K562 (cell line): ENCODE measurements around the gene NEU1. TPM values are rescaled to one million over a fixed set of nuclear protein-coding genes. Genes with fewer than 3 reads are reported as not detected.

Experiments
- ARID3A ChIP-seq: IDR thresholded peaks from 2 replicates; pipeline ENCODE4 v1.6.1; 2012; ENCODE audit warnings: low read depth, low read length, improper control_type of control experiment, borderline replicate concordance
- BACH1 ChIP-seq: fragments of 200-800 bp; sonication (Bioruptor generic); IDR thresholded peaks from 2 replicates; pipeline ENCODE4 v1.6.1; 2016; ENCODE audit warnings: missing genetic modification characterization, missing compliant biosample characterization
- C11orf30 ChIP-seq: fragments of 450-650 bp; IDR thresholded peaks from 2 replicates; pipeline ENCODE4 v1.6.1; 2016; ENCODE audit warnings: low read depth, mild to moderate bottlenecking
- CBX8 ChIP-seq: fragments of 200-600 bp; sonication (generic); IDR thresholded peaks from 2 replicates; pipeline ENCODE4 v1.6.1; 2012; ENCODE audit warnings: borderline replicate concordance, mixed run types, low read depth, mild to moderate bottlenecking, moderate library complexity, mixed read lengths, low read length, control low read depth, inconsistent platforms; ENCODE audit not compliant: poor library complexity, severe bottlenecking; ENCODE audit errors: extremely low read depth
- GATA2 ChIP-seq: sonication (generic); formaldehyde crosslinking; IDR thresholded peaks from 2 replicates; pipeline ENCODE4 v1.4.0; 2020; ENCODE audit warnings: mild to moderate bottlenecking, missing genetic modification reagents
- HNRNPLL ChIP-seq: fragments of 200-400 bp; formaldehyde crosslinking; IDR thresholded peaks from 2 replicates; pipeline ENCODE4 v1.6.1; 2017; ENCODE audit warnings: low read length, low read depth, mild to moderate bottlenecking; ENCODE audit not compliant: poor library complexity, severe bottlenecking
- MXI1 ChIP-seq: IDR thresholded peaks from 2 replicates; pipeline ENCODE4 v1.6.1; 2011; ENCODE audit warnings: low read depth, mild to moderate bottlenecking, improper control_type of control experiment, low read length
- PBX2 ChIP-seq, 2 experiments: IDR thresholded peaks in 1 of 2; conservative IDR thresholded peaks in 1 of 2; 2 replicates each; pipeline ENCODE4 v1.6.1; 2016; ENCODE audit warnings: low read depth in 2 of 2, mild to moderate bottlenecking in 1 of 2, missing compliant biosample characterization in 1 of 2, missing genetic modification characterization in 1 of 2, moderate library complexity in 1 of 2
- POLR2AphosphoS2 ChIP-seq: IDR thresholded peaks from 2 replicates; pipeline ENCODE4 v1.6.1; 2012; ENCODE audit warnings: low read length, improper control_type of control experiment
- PTRF ChIP-seq: fragments of 450-650 bp; IDR thresholded peaks from 2 replicates; pipeline ENCODE4 v1.6.1; 2016; ENCODE audit warnings: mild to moderate bottlenecking, missing genetic modification characterization, missing compliant biosample characterization
- RFX5 ChIP-seq: IDR thresholded peaks from 2 replicates; pipeline ENCODE4 v1.6.1; 2011; ENCODE audit warnings: low read depth, mild to moderate bottlenecking, improper control_type of control experiment, low read length
- TSHZ1 ChIP-seq: fragments of 250-450 bp; sonication (Bioruptor Pico); IDR thresholded peaks from 2 replicates; pipeline ENCODE4 v1.4.0; 2020; ENCODE audit warnings: mild to moderate bottlenecking, moderate library complexity
- XRCC4 ChIP-seq: IDR thresholded peaks from one replicate; pipeline ENCODE4 v1.6.1; 2011; ENCODE audit not compliant: insufficient read depth, insufficient read length; ENCODE audit errors: extremely low read depth
- ZFX ChIP-seq: sonication (generic); formaldehyde crosslinking; IDR thresholded peaks from 2 replicates; pipeline ENCODE4 v1.8.0; 2022; ENCODE audit warnings: mild to moderate bottlenecking, missing genetic modification reagents, moderate library complexity
- ZNF143 ChIP-seq: sonication (generic); formaldehyde crosslinking; IDR thresholded peaks from 2 replicates; pipeline ENCODE4 v1.9.0; 2022; ENCODE audit warnings: mild to moderate bottlenecking, missing genetic modification reagents
- ZNF263 ChIP-seq: sonication (generic); formaldehyde crosslinking; IDR thresholded peaks from 2 replicates; pipeline ENCODE4 v1.8.0; 2022; ENCODE audit warnings: mild to moderate bottlenecking, missing genetic modification reagents, borderline replicate concordance
- ZNF79 ChIP-seq: fragments of 250-450 bp; sonication (Bioruptor Pico); IDR thresholded peaks from 2 replicates; pipeline ENCODE4 v1.4.0; 2020; ENCODE audit warnings: low read depth, mild to moderate bottlenecking, moderate library complexity
- polyA plus RNA-seq, 8 experiments: library from polyadenylated mRNA; depleted of rRNA in 4 of 8; stranded (reverse) in 5 of 8; unstranded in 3 of 8; fragments of >200 nt; fragmentation: Nextera tagmentation in 2 of 8; fragmentation: Illumina TruSeq in 1 of 8; extraction: Ambion mirVana in 2 of 8; extraction: Trizol in 1 of 8; gene quantifications; 2 replicates each; pipeline versions ENCODE4 v1.2.1 to v1.2.3, GENCODE V29; 2011 to 2014; ENCODE audit warnings: inconsistent platforms in 1 of 8, missing spikeins in 1 of 8
- total RNA-seq, 7 experiments: library from RNA; depleted of rRNA in 6 of 7; stranded (reverse); fragments of >200 nt in 6 of 7; fragmentation: Illumina TruSeq in 2 of 7; extraction: Trizol in 2 of 7; gene quantifications; 2 replicates each; pipeline versions ENCODE4 v1.2.1 to v1.2.3, GENCODE V29; 2011 to 2021; ENCODE audit warnings: low replicate concordance in 1 of 7
- TF ChIP-seq, protein P1 (sequence below): fragments of 250-450 bp; sonication (Bioruptor Pico); IDR thresholded peaks from 2 replicates; pipeline ENCODE4 v1.8.0; 2022; ENCODE audit warnings: moderate library complexity, mild to moderate bottlenecking, inconsistent platforms

NEU1 gene
- total and polyA plus RNA-seq, 9 of the 15 experiments (the other 6 are each of a cell fraction or from before 2014, with no cell fraction given): 14.8 to 67.8 (median 51.0) TPM

- TF ChIP-seq C11orf30: no peak
- 0 out of 2 replicates have a peak, but pooled peaks have one; percentile 48 for TF ChIP-seq MXI1
- TF ChIP-seq PBX2 (CRISPR knock-in tag; IDR thresholded peaks at IDR 0.05; ENCODE audit: low read depth): no peak
- TF ChIP-seq PBX2 (tag; conservative IDR thresholded peaks at IDR 0.05; ENCODE audit: low read depth): 0 out of 2 replicates have a peak, but pooled peaks have one; percentile 6
- TF ChIP-seq TSHZ1: no peak
- TF ChIP-seq XRCC4: no peak
- no peak for TF ChIP-seq GATA2 (CRISPR knock-in tag)
- peak; percentile 90 for TF ChIP-seq ZNF143 (CRISPR knock-in tag)
- TF ChIP-seq ARID3A: 0 out of 2 replicates have a peak, but pooled peaks have one; percentile 7
- peak; percentile 26; the same call in 1 of the 2 replicates for TF ChIP-seq BACH1 (tag)
- TF ChIP-seq, protein P1, sequence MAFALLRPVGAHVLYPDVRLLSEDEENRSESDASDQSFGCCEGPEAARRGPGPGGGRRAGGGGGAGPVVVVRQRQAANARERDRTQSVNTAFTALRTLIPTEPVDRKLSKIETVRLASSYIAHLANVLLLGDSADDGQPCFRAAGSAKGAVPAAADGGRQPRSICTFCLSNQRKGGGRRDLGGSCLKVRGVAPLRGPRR: 0 out of 2 replicates have a peak, but pooled peaks have one; percentile 66
- no peak for TF ChIP-seq ZNF79 (CRISPR knock-in tag)
- TF ChIP-seq ZNF263 (CRISPR knock-in tag): 0 out of 2 replicates have a peak, but pooled peaks have one; percentile 7
- TF ChIP-seq POLR2AphosphoS2: 0 out of 2 replicates have a peak, but pooled peaks have one; percentile 72
- no peak for TF ChIP-seq CBX8
- TF ChIP-seq PTRF: no peak
- no peak for TF ChIP-seq RFX5
- TF ChIP-seq ZFX (CRISPR knock-in tag): 0 out of 2 replicates have a peak, but pooled peaks have one; percentile 9
- no peak for TF ChIP-seq HNRNPLL
Measured at GRCh38 chr6:31898383-31899011, 35.9 kb upstream of the NEU1 start (continued).
